ENCODE results near the gene LGALS1.
A peak's percentile ranks its signal among the peaks of the same experiment; 100 is the strongest.
"Not testable (repeated sequence)": the region's sequence is repeated elsewhere in the genome, so short reads cannot be mapped to it uniquely, and the experiment has no call there.

LGALS1 gene

DNA sequence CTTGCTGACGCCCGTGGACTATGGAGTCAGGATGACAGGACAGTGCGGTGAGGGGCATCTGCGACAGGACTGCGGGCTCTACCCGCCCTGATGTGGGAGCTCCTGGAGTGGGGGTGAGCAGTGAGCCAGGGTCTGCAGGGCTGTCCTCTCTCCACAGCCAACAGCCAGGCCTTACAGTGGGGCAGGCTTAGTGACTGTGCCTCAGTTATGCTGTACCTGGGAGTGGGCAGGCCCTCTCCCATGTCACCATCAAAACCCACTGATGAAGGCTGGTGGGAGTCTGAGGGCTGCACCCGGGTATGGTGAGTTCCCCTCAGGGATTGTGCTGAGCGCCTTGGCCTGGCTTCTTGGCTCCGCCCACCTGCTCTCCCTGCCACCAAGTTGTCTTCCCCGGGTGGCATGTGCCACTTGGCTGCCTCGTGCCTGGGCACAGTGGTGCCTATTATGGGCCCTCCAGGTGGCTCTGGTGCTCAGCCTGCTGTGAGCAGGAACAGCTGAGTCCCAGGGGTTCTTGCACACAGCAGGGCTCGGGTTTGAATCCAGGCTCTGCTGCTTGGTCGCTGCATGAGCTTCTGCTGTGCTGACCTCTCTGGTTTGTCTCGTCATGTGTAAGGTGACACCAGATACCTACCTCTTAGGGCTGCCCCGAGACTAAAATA, 17.3 kb downstream of the LGALS1 start:
- DNase-seq: no peak

DNA sequence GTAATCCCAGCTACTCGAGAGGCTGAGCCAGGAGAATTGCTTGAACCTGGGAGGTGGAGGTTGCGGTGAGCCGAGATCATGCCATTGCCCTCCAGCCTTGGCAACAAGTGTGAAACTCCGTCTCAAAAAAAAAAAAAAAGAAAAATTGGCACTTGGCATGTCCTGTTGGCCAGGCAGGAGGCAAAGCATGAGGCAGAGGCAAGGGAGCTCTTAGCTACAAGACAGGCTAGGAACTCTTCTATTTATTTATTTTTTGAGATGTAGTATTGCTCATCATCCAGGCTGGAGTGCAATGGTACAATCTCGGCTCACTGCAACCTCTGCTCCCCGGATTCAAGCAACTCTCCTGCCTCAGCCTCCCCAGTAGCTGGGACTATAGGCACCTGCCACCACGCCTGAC, 18.7 kb downstream of the LGALS1 start:
- not testable (repeated sequence) for DNase-seq

- DNase-seq: not testable (repeated sequence)
These were observed 20.8 kb downstream of the LGALS1 start for GRCh38 chr22:37696260-37696656.

DNA sequence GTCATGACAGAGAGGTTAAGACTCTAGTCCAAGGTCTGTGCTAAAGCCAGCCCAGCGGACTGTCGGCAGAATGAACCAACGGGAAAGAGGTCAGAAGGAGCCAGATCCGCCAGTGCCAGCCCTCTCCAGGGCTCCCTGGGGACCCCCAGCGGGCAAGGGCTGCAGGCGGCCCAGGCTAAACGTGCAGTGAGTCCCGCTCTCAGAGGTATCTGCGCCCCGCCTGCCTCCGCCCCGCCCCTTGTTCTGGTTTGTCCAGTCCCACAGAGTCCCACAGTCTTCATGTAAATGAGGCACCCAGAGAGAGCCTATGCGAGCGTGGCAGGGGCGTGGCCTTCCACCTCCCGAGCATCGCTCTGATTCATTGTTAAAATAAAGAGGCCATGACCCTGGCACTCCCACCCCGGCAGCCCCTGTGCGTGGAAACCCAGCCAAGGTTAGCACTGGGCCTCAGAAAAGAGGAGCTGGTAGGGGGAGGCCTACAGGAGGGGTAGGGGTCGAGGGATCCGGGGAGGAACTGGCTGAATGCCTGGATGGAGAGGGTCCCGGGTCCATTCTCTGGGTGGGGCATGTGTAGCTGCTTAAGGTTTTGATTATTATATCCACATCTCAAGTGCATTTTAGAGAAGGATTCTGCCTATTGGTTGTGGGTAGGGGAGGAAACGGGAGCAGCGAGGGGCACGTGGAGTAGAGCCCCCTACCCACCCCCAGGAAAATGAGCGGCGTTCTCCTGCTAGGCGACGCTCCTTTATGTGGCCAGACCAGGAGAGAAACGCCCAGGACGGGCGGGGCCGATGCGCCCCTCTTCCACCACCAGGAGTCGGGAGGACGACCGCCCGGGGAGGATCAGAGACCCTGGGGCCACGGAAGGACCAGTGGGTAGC, 21.5 kb downstream of the LGALS1 start, which contains the start of gene TRIOBP:
Gene TRIOBP, plus strand, starts transcription at position 392 of the 881 bp plus-strand sequence. CDS start 4,318 bp downstream, outside the sequence.
- DNase-seq: peak; percentile 87

- no peak for DNase-seq
These were observed 22.1 kb downstream of the LGALS1 start for GRCh38 chr22:37697538-37697835.

GRCh38 chr22:37701141-37701786, 25.8 kb downstream of the LGALS1 start:
- DNase-seq: no peak

- no peak for DNase-seq
These were observed 28.5 kb downstream of the LGALS1 start for GRCh38 chr22:37703906-37704305.

GRCh38 chr22:37704645-37705044, 29.2 kb downstream of the LGALS1 start:
- no peak for DNase-seq

DNA sequence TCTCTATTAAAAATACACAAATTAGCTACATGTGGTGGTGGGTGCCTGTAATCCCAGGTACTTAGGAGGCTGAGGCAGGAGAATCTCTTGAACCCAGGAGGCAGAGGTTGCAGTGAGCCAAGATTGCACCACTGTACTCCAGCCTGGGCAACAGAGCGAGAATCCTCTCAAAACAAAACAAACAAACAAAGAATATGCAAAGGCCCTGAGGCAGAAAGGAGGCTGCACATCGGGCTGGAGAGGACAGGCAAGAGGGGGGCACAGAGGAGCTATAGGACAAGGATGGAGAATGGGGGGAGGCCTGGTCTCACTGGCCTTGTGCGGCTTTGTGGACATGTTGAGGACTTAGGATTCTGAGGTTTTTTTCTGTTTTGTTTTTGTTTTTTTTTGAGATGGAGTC, 29.8 kb downstream of the LGALS1 start:
- no peak for DNase-seq

GRCh38 chr22:37708580-37709444, 33.4 kb downstream of the LGALS1 start:
- no peak for DNase-seq

DNA sequence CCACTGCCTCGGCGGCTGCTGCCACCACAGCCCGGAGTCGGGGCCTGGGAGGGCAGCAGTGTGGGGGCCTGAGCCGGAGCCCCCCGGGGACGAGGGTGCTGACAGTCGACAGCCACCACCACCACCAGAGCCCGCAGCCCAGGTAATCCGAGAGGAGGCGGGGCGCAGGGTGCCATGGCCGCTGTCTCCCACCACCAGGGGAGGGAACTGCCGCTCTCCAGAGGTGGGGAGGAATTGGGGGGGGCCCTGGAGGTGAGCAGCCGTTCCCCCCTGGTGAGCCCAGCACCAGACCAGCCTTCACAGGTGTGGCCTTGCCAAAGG, 34.0 kb downstream of the LGALS1 start:
- DNase-seq: no peak

DNA sequence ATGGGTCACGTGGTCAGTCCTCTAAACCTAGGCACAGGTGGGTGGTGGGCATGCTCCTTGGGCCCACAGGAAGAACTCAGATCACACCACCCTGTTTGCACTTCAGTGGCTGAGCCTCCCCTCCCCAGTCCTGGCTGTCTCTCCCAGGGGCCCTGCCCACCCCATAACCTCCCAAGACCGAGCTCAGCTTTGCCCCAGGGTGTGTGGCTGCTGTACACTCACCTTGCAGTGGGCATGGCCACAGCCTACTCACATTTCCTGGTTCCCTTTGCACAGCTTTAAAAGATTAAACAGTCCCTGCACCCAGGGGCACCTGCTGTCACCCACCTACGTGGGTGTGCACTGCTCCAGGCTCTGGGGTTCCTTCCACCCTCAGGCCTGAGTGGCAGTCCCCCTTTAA, 35.2 kb downstream of the LGALS1 start:
- DNase-seq: no peak

DNA sequence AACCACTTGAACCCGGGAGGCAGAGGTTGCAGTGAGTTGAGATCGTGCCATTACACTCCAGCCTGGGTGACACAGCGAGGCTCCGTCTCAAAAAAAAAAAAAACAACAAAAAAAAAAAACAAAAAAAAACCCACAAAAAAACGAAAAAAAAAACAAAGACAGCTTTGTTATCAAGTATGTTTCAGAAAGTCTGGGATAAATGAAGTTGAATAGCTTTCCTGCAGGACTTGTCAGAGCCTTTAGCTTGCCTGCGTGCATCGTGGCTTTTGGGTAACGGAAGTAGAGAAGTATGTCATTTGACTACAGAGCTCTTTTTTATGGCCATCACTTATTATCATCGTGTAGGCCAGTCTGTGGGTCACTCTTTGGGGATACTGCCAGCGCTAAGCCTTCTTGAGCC, 36.1 kb downstream of the LGALS1 start:
- no peak for DNase-seq

GRCh38 chr22:37713761-37714160, 38.3 kb downstream of the LGALS1 start:
- no peak for DNase-seq

- DNase-seq: no peak
These were observed 39.2 kb downstream of the LGALS1 start for GRCh38 chr22:37714634-37715033.

GRCh38 chr22:37715760-37716159, 40.3 kb downstream of the LGALS1 start:
- DNase-seq: no peak

GRCh38 chr22:37716708-37717107, 41.3 kb downstream of the LGALS1 start:
- no peak for DNase-seq

DNA sequence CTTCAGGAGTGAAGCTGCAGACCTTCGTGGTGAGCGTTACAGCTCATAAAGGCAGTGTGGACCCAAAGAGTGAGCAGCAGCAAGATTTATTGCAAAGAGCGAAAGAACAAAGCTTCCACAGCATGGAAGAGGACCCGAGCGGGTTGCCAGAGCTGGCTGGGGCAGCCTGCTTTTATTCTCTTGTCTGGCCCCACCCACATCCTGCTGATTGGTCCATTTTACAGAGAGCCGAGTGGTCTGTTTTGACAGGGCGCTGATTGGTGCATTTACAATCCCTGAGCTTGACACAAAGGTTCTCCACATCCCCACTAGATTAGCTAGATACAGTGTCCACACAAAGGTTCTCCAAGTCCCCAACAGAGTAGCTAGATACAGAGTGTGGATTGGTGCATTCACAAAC, 41.8 kb downstream of the LGALS1 start:
- not testable (repeated sequence) for DNase-seq

DNA sequence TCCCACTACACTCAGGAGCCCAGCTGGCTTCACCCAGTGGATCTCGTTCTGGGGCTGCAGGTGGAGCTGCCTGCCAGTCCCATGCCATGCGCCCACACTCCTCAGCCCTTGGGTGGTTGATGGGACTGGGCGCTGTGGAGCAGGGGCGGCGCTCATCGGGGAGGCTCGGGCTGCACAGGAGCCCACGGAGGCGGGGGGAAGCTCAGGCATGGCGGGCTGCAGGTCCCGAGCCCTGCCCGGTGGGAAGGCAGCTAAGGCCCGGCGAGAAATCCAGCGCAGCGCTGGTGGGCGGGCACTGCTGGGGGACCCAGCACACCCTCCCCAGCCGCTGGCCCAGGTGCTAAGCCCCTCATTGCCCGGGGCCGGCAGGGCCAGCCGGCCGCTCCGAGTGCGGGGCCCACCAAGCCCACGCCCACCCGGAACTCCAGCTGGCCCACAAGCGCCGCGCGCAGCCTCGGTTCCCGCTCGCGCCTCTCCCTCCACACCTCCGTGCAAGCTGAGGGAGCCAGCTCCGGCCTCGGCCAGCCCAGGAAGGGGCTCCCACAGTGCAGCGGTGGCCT, 42.4 kb downstream of the LGALS1 start:
- DNase-seq: not testable (repeated sequence)

DNA sequence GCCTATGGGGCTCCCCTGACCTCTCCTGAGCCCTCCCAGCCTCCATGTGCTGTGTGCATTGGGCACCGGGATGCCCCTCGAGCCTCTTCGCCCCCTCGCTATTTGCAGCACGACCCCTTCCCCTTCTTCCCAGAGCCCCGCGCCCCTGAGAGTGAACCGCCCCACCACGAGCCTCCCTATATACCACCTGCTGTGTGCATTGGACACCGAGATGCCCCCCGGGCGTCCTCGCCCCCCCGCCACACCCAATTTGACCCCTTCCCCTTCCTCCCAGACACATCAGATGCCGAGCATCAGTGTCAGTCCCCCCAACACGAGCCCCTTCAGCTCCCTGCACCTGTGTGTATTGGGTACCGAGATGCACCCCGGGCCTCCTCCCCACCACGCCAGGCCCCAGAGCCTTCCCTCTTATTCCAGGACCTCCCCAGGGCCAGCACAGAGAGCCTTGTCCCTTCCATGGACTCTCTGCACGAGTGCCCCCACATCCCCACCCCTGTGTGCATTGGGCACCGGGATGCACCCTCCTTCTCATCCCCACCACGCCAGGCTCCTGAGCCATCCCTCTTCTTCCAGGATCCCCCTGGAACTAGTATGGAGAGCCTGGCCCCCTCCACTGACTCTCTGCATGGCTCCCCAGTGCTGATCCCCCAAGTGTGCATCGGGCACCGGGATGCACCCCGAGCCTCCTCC, 50.3 kb downstream of the LGALS1 start:
- DNase-seq: no peak

- no peak for DNase-seq
These were observed 50.9 kb downstream of the LGALS1 start for GRCh38 chr22:37726241-37726887.

GRCh38 chr22:37728620-37729019, 53.2 kb downstream of the LGALS1 start:
- DNase-seq: no peak

All from CD4-positive, alpha-beta T cell treated with Interleukin-21 for 1 hour (primary cell).